GM10847 (cell line): ENCODE measurements around the gene MS4A6E.

Experiments
- POLR2A ChIP-seq: IDR thresholded peaks from 2 replicates; pipeline ENCODE4 v1.6.1; 2011; ENCODE audit not compliant: insufficient read length; ENCODE audit errors: extremely low read depth

MS4A6E gene

GRCh38 chr11:60367009-60367408, 40.0 kb downstream of the MS4A6E start:
- no peak for TF ChIP-seq POLR2A

- TF ChIP-seq POLR2A: no peak
These were observed 40.8 kb downstream of the MS4A6E start for GRCh38 chr11:60367896-60368295.

- TF ChIP-seq POLR2A: no peak
These were observed 43.3 kb downstream of the MS4A6E start for GRCh38 chr11:60370252-60370810.

GRCh38 chr11:60370811-60371298, 43.8 kb downstream of the MS4A6E start:
- no peak for TF ChIP-seq POLR2A

- no peak for TF ChIP-seq POLR2A
These were observed 44.3 kb downstream of the MS4A6E start for GRCh38 chr11:60371386-60371785.

- no peak for TF ChIP-seq POLR2A
These were observed 44.8 kb downstream of the MS4A6E start for GRCh38 chr11:60371854-60372253.

GRCh38 chr11:60372767-60373166, 45.7 kb downstream of the MS4A6E start:
- TF ChIP-seq POLR2A: no peak

- TF ChIP-seq POLR2A: no peak
These were observed 48.3 kb downstream of the MS4A6E start for GRCh38 chr11:60375316-60375715.

GRCh38 chr11:60376601-60377000, 49.5 kb downstream of the MS4A6E start:
- no peak for TF ChIP-seq POLR2A

GRCh38 chr11:60377401-60378136, 50.5 kb downstream of the MS4A6E start:
- no peak for TF ChIP-seq POLR2A

GRCh38 chr11:60378354-60378753, 51.3 kb downstream of the MS4A6E start, which contains the start of gene MS4A7:
TSS of gene MS4A7 (plus strand) at chr11:60378532. CDS start at chr11:60383142, 4,610 bp downstream.
- TF ChIP-seq POLR2A: no peak

- TF ChIP-seq POLR2A: no peak
These were observed 62.3 kb downstream of the MS4A6E start for GRCh38 chr11:60389279-60389910.

GRCh38 chr11:60390419-60390818, 63.4 kb downstream of the MS4A6E start:
- no peak for TF ChIP-seq POLR2A
